Measurements from ENCODE around the gene CELSR2. TPM values are rescaled to one million over a fixed set of nuclear protein-coding genes. Genes with fewer than 3 reads are reported as not detected.

Gene CELSR2
- total RNA-seq, 2 experiments from 2014 or later = 6.9 to 12.5 TPM

- CTCF ChIA-PET (ENCODE audit: unreplicated experiment) = no interaction called here
- Histone ChIP-seq H3K4me2 (ENCODE audit: low read length) (no peak overlapping the region), H3K4me3 (ENCODE audit: low read depth, low read length, poor library complexity, severe bottlenecking) (no peak overlapping the region), H4K20me1 (ENCODE audit: insufficient read depth, low read length) (no peaks in the 10 kb centered on the region), H3K9me2 (ENCODE audit: insufficient read depth, low read length) (no peaks in the 10 kb centered on the region), H3K27ac (ENCODE audit: low read depth, low read length, poor library complexity, severe bottlenecking) (no peak overlapping the region), H3K9me3 (ENCODE audit: low read length) (no peaks in the 10 kb centered on the region), H2AFZ (ENCODE audit: low read length) (no peak overlapping the region), H3K36me3 (ENCODE audit: insufficient read depth, low read length) (no peaks in the 10 kb centered on the region), H3K4me1 (ENCODE audit: insufficient read depth, low read length, poor library complexity, severe bottlenecking) (no peaks in the 10 kb centered on the region), H3K79me2 (ENCODE audit: insufficient read depth, low read depth, low read length) (no peaks in the 10 kb centered on the region)
- no TSS peak for BruUV-seq (replicated peaks)
- intact Hi-C loops (cut with micrococcal nuclease; ENCODE audit: unreplicated experiment) = no loop called here
- no peak for DNase-seq (ENCODE audit: low spot score)
- TF ChIP-seq CTCF (conservative IDR thresholded peaks at IDR 0.05; ENCODE audit: low read length) = no peak
- no peak for TF ChIP-seq EZH2phosphoT487 (IDR thresholded peaks at IDR 0.05; ENCODE audit: borderline replicate concordance, low read depth, low read length)
- POLR2A ChIA-PET = interaction anchor here (0.6 kb wide), 1 partner anchor 9 kb away, joined by 5 read pairs; no protein-coding TSS in a partner anchor
Measured at GRCh38 chr1:109265741-109266330, 16.5 kb downstream of the CELSR2 start.

GRCh38 chr1:109266965-109267364 lies 17.6 kb downstream of the CELSR2 start:
- Histone ChIP-seq H3K9me2 (ENCODE audit: insufficient read depth, low read length) (no peaks in the 10 kb centered on the region), H3K4me2 (ENCODE audit: low read length) (no peak overlapping the region), H2AFZ (ENCODE audit: low read length) (no peak overlapping the region), H3K4me3 (ENCODE audit: low read depth, low read length, poor library complexity, severe bottlenecking) (no peak overlapping the region), H4K20me1 (ENCODE audit: insufficient read depth, low read length) (no peaks in the 10 kb centered on the region), H3K9me3 (ENCODE audit: low read length) (no peaks in the 10 kb centered on the region), H3K27ac (ENCODE audit: low read depth, low read length, poor library complexity, severe bottlenecking) (no peak overlapping the region), H3K79me2 (ENCODE audit: insufficient read depth, low read depth, low read length) (no peaks in the 10 kb centered on the region), H3K4me1 (ENCODE audit: insufficient read depth, low read length, poor library complexity, severe bottlenecking) (no peaks in the 10 kb centered on the region), H3K36me3 (ENCODE audit: insufficient read depth, low read length) (no peaks in the 10 kb centered on the region)
- no peak for DNase-seq (ENCODE audit: low spot score)
- ChIA-PET CTCF (ENCODE audit: unreplicated experiment) (no interaction called here), POLR2A (interaction anchor here (0.7 kb wide), 1 partner anchor 13 kb away, joined by 4 read pairs; no protein-coding TSS in a partner anchor)
- no peak for TF ChIP-seq CTCF (conservative IDR thresholded peaks at IDR 0.05; ENCODE audit: low read length)
- TF ChIP-seq EZH2phosphoT487 (IDR thresholded peaks at IDR 0.05; ENCODE audit: borderline replicate concordance, low read depth, low read length) = no peak
- no TSS peak for BruUV-seq (replicated peaks)
- intact Hi-C loops (cut with micrococcal nuclease; ENCODE audit: unreplicated experiment) = no loop called here

DNA sequence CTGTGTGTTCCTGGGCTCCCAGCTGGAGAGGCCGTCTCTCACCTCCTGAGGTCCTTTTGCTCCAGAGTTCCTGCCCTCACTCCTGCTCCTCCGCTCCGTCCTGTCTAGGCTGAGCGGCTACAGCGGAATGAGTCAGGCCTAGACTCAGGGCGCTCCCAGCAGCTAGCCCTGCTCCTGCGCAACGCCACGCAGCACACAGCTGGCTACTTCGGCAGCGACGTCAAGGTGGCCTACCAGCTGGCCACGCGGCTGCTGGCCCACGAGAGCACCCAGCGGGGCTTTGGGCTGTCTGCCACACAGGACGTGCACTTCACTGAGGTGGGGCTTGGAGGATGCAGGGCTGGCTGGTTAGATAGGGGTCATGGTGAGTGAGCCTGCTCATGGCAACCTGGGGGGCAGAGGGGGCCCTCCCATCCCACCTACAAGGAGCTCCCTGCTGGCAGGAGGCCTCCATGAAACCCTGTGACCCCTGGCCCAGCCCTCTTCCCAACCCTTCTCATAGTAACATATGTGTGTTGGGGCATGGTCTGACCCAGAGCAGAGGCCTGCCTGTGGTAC lies 18.5 kb downstream of the CELSR2 start:
- H3K4me2 ChIP-seq (ENCODE audit: low read length) = no peak overlapping the region
- ChIA-PET POLR2A (no interaction called here), CTCF (ENCODE audit: unreplicated experiment) (no interaction called here)
- no peak for TF ChIP-seq EZH2phosphoT487 (IDR thresholded peaks at IDR 0.05; ENCODE audit: borderline replicate concordance, low read depth, low read length)
- no peak for TF ChIP-seq CTCF (conservative IDR thresholded peaks at IDR 0.05; ENCODE audit: low read length)
- no peak overlapping the region for H3K27ac ChIP-seq (ENCODE audit: low read depth, low read length, poor library complexity, severe bottlenecking)
- H2AFZ ChIP-seq (ENCODE audit: low read length) = no peak overlapping the region
- H3K4me1 ChIP-seq (ENCODE audit: insufficient read depth, low read length, poor library complexity, severe bottlenecking) = no peaks in the 10 kb centered on the region
- no peaks in the 10 kb centered on the region for H4K20me1 ChIP-seq (ENCODE audit: insufficient read depth, low read length)
- no peaks in the 10 kb centered on the region for H3K79me2 ChIP-seq (ENCODE audit: insufficient read depth, low read depth, low read length)
- BruUV-seq (replicated peaks) = no TSS peak
- intact Hi-C loops (cut with micrococcal nuclease; ENCODE audit: unreplicated experiment) = no loop called here
- no peaks in the 10 kb centered on the region for H3K36me3 ChIP-seq (ENCODE audit: insufficient read depth, low read length)
- DNase-seq (ENCODE audit: low spot score) = no peak
- H3K9me2 ChIP-seq (ENCODE audit: insufficient read depth, low read length) = no peaks in the 10 kb centered on the region
- no peak overlapping the region for H3K4me3 ChIP-seq (ENCODE audit: low read depth, low read length, poor library complexity, severe bottlenecking)
- no peaks in the 10 kb centered on the region for H3K9me3 ChIP-seq (ENCODE audit: low read length)

Data from OCI-LY7 (cell line).